H1 (cell line): ENCODE results near the gene GNGT2. TPM values are rescaled to one million over a fixed set of nuclear protein-coding genes. Genes with fewer than 3 reads are reported as not detected.

Experiments used
- CTCF ChIA-PET: fragments of 300-600 bp; sonication (Branson Sonifier 250); formaldehyde crosslinking; loops from one replicate; lab custom pipeline; 2021; ENCODE audit not compliant: partially characterized antibody; lab: Charles Lee
- POLR2A ChIA-PET: fragments of 300-600 bp; sonication (Branson Sonifier 250); formaldehyde crosslinking; loops from one replicate; lab custom pipeline; 2021; ENCODE audit warnings: inconsistent platforms; ENCODE audit not compliant: partially characterized antibody; lab: Charles Lee
- DNase-seq, 2 experiments: peaks; one replicate each; pipeline versions ENCODE4 v3.0.0 to v3.0.0-alpha.2; 2010 to 2022; ENCODE audit warnings: low spot score in 2 of 2, low read depth in 1 of 2, mixed read lengths in 1 of 2
- FAIRE-seq: peaks from 2 replicates; lab custom pipeline; 2011; peaks lifted over from hg19 to GRCh38; lab: Jason Lieb, UNC
- H2AFZ ChIP-seq: 2 replicates; pipeline ENCODE4 v1.8.1; 2012; ENCODE audit warnings: low read length, inconsistent platforms
- H2AK5ac ChIP-seq: 2 replicates; pipeline ENCODE4 v1.6.1; 2013; ENCODE audit warnings: low read depth, low read length
- H2BK120ac ChIP-seq: replicated peaks from 2 replicates; pipeline ENCODE3; 2013; ENCODE audit warnings: low read depth, low read length, inconsistent platforms
- H2BK12ac ChIP-seq: 2 replicates; pipeline ENCODE4 v1.6.1; 2013; ENCODE audit warnings: low read depth, low read length
- H2BK15ac ChIP-seq: 2 replicates; pipeline ENCODE4 v1.6.1; 2013; ENCODE audit warnings: low read length
- H2BK20ac ChIP-seq: 2 replicates; pipeline ENCODE4 v1.6.1; 2013; ENCODE audit warnings: low read length
- H2BK5ac ChIP-seq: 2 replicates; pipeline ENCODE4 v1.6.1; 2013; ENCODE audit warnings: low read depth, low read length
- H3K14ac ChIP-seq: 2 replicates; pipeline ENCODE4 v1.6.1; 2013; ENCODE audit warnings: inconsistent platforms; ENCODE audit not compliant: insufficient read length
- H3K18ac ChIP-seq: 2 replicates; pipeline ENCODE4 v1.6.1; 2013; ENCODE audit warnings: low read length; ENCODE audit errors: extremely low read depth
- H3K23ac ChIP-seq: 2 replicates; pipeline ENCODE4 v1.6.1; 2013; ENCODE audit warnings: inconsistent platforms; ENCODE audit not compliant: insufficient read length
- H3K23me2 ChIP-seq: 2 replicates; pipeline ENCODE4 v1.6.1; 2013; ENCODE audit warnings: low read depth, low read length
- H3K27ac ChIP-seq: 2 replicates; pipeline ENCODE4 v1.6.1; 2011; ENCODE audit warnings: low read depth, low read length, inconsistent platforms
- H3K27me3 ChIP-seq, 4 experiments: replicated peaks in 1 of 4; 1 replicate in 1 of 4; 2 replicates in 3 of 4; pipeline versions ENCODE4 v1.6.1 to v1.8.1; 2011 to 2013; ENCODE audit warnings: low read length in 3 of 4, mild to moderate bottlenecking in 3 of 4, inconsistent platforms in 2 of 4, mixed read lengths in 2 of 4, moderate library complexity in 1 of 4; ENCODE audit not compliant: control insufficient read depth in 3 of 4, insufficient read depth in 3 of 4; ENCODE audit errors: extremely low read depth in 1 of 4
- H3K36me3 ChIP-seq, 4 experiments: 2 replicates each; pipeline versions ENCODE4 v1.6.1 to v1.8.1; 2011 to 2013; ENCODE audit warnings: mild to moderate bottlenecking in 4 of 4, low read length in 3 of 4, moderate library complexity in 2 of 4, control low read depth in 1 of 4, inconsistent platforms in 1 of 4; ENCODE audit not compliant: insufficient read depth in 4 of 4, control insufficient read depth in 2 of 4
- H3K4ac ChIP-seq: replicated peaks from 2 replicates; pipeline ENCODE3; 2013; ENCODE audit warnings: low read length, low read depth, mixed read lengths, inconsistent platforms; ENCODE audit not compliant: insufficient read length
- H3K4me1 ChIP-seq, 4 experiments: replicated peaks in 1 of 4; 1 replicate in 1 of 4; 2 replicates in 3 of 4; pipeline versions ENCODE4 v1.6.1 to v1.8.1; 2011 to 2013; ENCODE audit warnings: low read length in 3 of 4, inconsistent platforms in 2 of 4, mixed read lengths in 1 of 4; ENCODE audit not compliant: insufficient read depth in 4 of 4, control insufficient read depth in 3 of 4
- H3K4me2 ChIP-seq, 2 experiments: 2 replicates each; pipeline versions ENCODE4 v1.6.1 to v1.8.1; 2011 to 2013; ENCODE audit warnings: low read depth in 2 of 2, low read length in 2 of 2, control low read depth in 1 of 2, inconsistent platforms in 1 of 2, mild to moderate bottlenecking in 1 of 2; ENCODE audit not compliant: insufficient read depth in 1 of 2
- H3K4me3 ChIP-seq, 4 experiments: fragments of 200-600, 300-600 bp in 1 of 4; sonication (generic), shearing (Covaris generic), sonication (Bioruptor Twin) in 1 of 4; 2 replicates each; pipeline versions ENCODE4 v1.5.1 to v1.8.1; 2011 to 2016; ENCODE audit warnings: low read length in 4 of 4, low read depth in 3 of 4, control low read depth in 2 of 4, inconsistent platforms in 2 of 4, mild to moderate bottlenecking in 2 of 4, mixed read lengths in 1 of 4, moderate library complexity in 1 of 4; ENCODE audit not compliant: insufficient read depth in 2 of 4; ENCODE audit errors: extremely low read depth in 1 of 4
- H3K56ac ChIP-seq: replicated peaks from 2 replicates; pipeline ENCODE3; 2013; ENCODE audit warnings: low read depth, mild to moderate bottlenecking, mixed read lengths, low read length, inconsistent platforms; ENCODE audit not compliant: insufficient read length
- H3K79me1 ChIP-seq: 2 replicates; pipeline ENCODE4 v1.6.1; 2013; ENCODE audit warnings: low read depth, low read length, control low read depth
- H3K79me2 ChIP-seq, 2 experiments: 2 replicates each; pipeline versions ENCODE4 v1.6.1 to v1.8.1; 2012 to 2013; ENCODE audit warnings: low read length in 2 of 2, mild to moderate bottlenecking in 2 of 2, inconsistent platforms in 1 of 2; ENCODE audit not compliant: insufficient read depth in 2 of 2, control insufficient read depth in 1 of 2
- H3K9ac ChIP-seq, 4 experiments: replicated peaks in 1 of 4; 1 replicate in 1 of 4; 2 replicates in 3 of 4; pipeline versions ENCODE4 v1.6.1 to v1.8.1; 2011 to 2013; ENCODE audit warnings: low read depth in 3 of 4, low read length in 3 of 4, control low read depth in 2 of 4, mild to moderate bottlenecking in 2 of 4, moderate library complexity in 2 of 4, inconsistent platforms in 1 of 4; ENCODE audit errors: extremely low read depth in 1 of 4
- H3K9me3 ChIP-seq, 2 experiments: 2 replicates each; pipeline versions ENCODE4 v1.6.1 to v1.8.1; 2012 to 2013; ENCODE audit warnings: mild to moderate bottlenecking in 2 of 2, moderate library complexity in 2 of 2, control low read depth in 1 of 2, inconsistent platforms in 1 of 2, low read depth in 1 of 2, low read length in 1 of 2, mixed read lengths in 1 of 2; ENCODE audit not compliant: insufficient read depth in 2 of 2
- H4K20me1 ChIP-seq, 2 experiments: replicated peaks in 1 of 2; 2 replicates each; pipeline versions ENCODE3 to v1.8.1; 2011 to 2013; ENCODE audit warnings: inconsistent platforms in 2 of 2, low read length in 2 of 2, mild to moderate bottlenecking in 1 of 2; ENCODE audit not compliant: insufficient read depth in 2 of 2, control insufficient read depth in 1 of 2
- H4K5ac ChIP-seq: 2 replicates; pipeline ENCODE4 v1.6.1; 2013; ENCODE audit warnings: low read length, low read depth, mixed read lengths, inconsistent platforms; ENCODE audit not compliant: insufficient read length
- H4K8ac ChIP-seq: 2 replicates; pipeline ENCODE4 v1.8.0; 2013; ENCODE audit warnings: mild to moderate bottlenecking, moderate library complexity, low read length, inconsistent platforms; ENCODE audit not compliant: insufficient read depth; ENCODE audit errors: extremely low read depth
- H4K91ac ChIP-seq: replicated peaks from 2 replicates; pipeline ENCODE3; 2013; ENCODE audit warnings: low read length, mixed read lengths, inconsistent platforms; ENCODE audit not compliant: insufficient read length
- JUND ChIP-seq: IDR thresholded peaks from 2 replicates; pipeline ENCODE4 v1.6.1; 2011; ENCODE audit warnings: mild to moderate bottlenecking, improper control_type of control experiment, low read length
- SIN3A ChIP-seq, 2 experiments: IDR thresholded peaks in 1 of 2; conservative IDR thresholded peaks in 1 of 2; 2 replicates each; pipeline ENCODE4 v1.6.1; 2011 to 2012; ENCODE audit warnings: low read length in 2 of 2, improper control_type of control experiment in 1 of 2, low read depth in 1 of 2, mild to moderate bottlenecking in 1 of 2
- SP1 ChIP-seq: IDR thresholded peaks from 2 replicates; pipeline ENCODE4 v1.6.1; 2011; ENCODE audit warnings: low read depth, low read length
- WGBS, 2 experiments: shearing (Covaris generic) in 1 of 2; methylation state at CpG; one replicate each; pipeline versions ENCODE4 v1.1.6 to v1.1.7; 2013 to 2015; ENCODE audit warnings: low lambda C conversion rate in 2 of 2, mixed read lengths in 2 of 2, inconsistent platforms in 1 of 2, low coverage in 1 of 2, missing lambda C conversion rate in 1 of 2; ENCODE audit not compliant: insufficient replicate concordance in 2 of 2, insufficient coverage in 1 of 2, insufficient read length in 1 of 2; ENCODE audit errors: extremely low coverage in 1 of 2, missing lambda C conversion rate in 1 of 2; 5-methylcytosine and 5-hydroxymethylcytosine counted together
- polyA plus RNA-seq, 7 experiments: library from polyadenylated mRNA; depleted of rRNA in 3 of 7; stranded (reverse) in 5 of 7; unstranded in 2 of 7; fragments of >200 nt in 5 of 7; fragments of 200-250 nt in 2 of 7; gene quantifications; 1 replicate in 5 of 7; 2 replicates in 1 of 7; 4 replicates in 1 of 7; pipeline versions ENCODE4 v1.2.1 to v1.2.3, GENCODE V29; 2011 to 2013; ENCODE audit warnings: missing spikeins in 2 of 7, mixed read lengths in 2 of 7
- total RNA-seq: library from RNA; stranded (reverse); fragmentation: NEBNext Ultra II Directional; extraction: Animal tissue kit (Norgen Biotek cat#: 25700); gene quantifications from 2 replicates; pipeline ENCODE4 v1.2.1, GENCODE V29; 2021

Gene GNGT2
- total and polyA plus RNA-seq, 2 of the 8 experiments (the other 6 are each of a cell fraction or from before 2014, with no cell fraction given) = 1.3 to 1.4 TPM

GRCh38 chr17:49258394-49258793 is 48.0 kb upstream of the GNGT2 start:
- Histone ChIP-seq H4K20me1 (no peaks in the 10 kb centered on the region), H3K9ac (no peak overlapping the region), H3K79me2 (no peaks in the 10 kb centered on the region), H3K56ac (no peak overlapping the region), H3K23ac (no peak overlapping the region), H3K27me3 (peaks cover 2 to 16% (median 13%) of the 10 kb centered on the region in 4 experiments; a peak in 6 of 7 replicates), H3K4me2 (no peak overlapping the region), H2BK15ac (no peak overlapping the region), H3K4me3 (no peak overlapping the region), H2BK5ac (no peak overlapping the region), H4K8ac (no peak overlapping the region), H3K4me1 (peaks cover 0 to 3% (median 1%) of the 10 kb centered on the region in 4 experiments; a peak in 1 of 7 replicates), H3K79me1 (no peaks in the 10 kb centered on the region), H4K5ac (no peak overlapping the region), H3K14ac (no peak overlapping the region), H2BK120ac (no peak overlapping the region), H2AK5ac (no peak overlapping the region), H3K27ac (no peak overlapping the region), H2BK12ac (no peak overlapping the region), H3K4ac (no peak overlapping the region), H3K36me3 (no peaks in the 10 kb centered on the region), H3K23me2 (peaks cover 6% of the 10 kb centered on the region; the same call in 1 of the 2 replicates), H3K9me3 (no peaks in the 10 kb centered on the region), H4K91ac (no peak overlapping the region), H3K18ac (no peak overlapping the region), H2BK20ac (no peak overlapping the region), H2AFZ (no peak overlapping the region)
- DNase-seq = no peak
- CTCF ChIA-PET = interaction anchor here (1.5 to 3.1 kb wide), 2 partner anchors 33 to 108 kb away, joined by 4 to 13 read pairs; no protein-coding TSS in a partner anchor
- no peak for FAIRE-seq
- no peak for TF ChIP-seq SIN3A (conservative IDR thresholded peaks at IDR 0.05 in 1 of 2, IDR thresholded peaks at IDR 0.05 in 1 of 2; ENCODE audit: low read depth in 1 of 2, low read length in 2 of 2)
- no peak for TF ChIP-seq SP1
- no peak for TF ChIP-seq JUND
- 88% methylated on average over 3 of the region's 3 CpGs; no CpG with 5 or more reads in 1 of the 2 experiments for WGBS, 2 experiments
- POLR2A ChIA-PET = no interaction called here
